Measurements from ENCODE around the gene MTO1.

The MTO1 gene

GRCh38 chr6:73506246-73506645 is 44.7 kb downstream of the MTO1 start:
- no peak for TF ChIP-seq CTCF (IDR thresholded peaks at IDR 0.05)

GRCh38 chr6:73508776-73509175 is 47.2 kb downstream of the MTO1 start:
- no peak for TF ChIP-seq CTCF (IDR thresholded peaks at IDR 0.05)

- TF ChIP-seq CTCF (IDR thresholded peaks at IDR 0.05), result no peak
These were observed 48.3 kb downstream of the MTO1 start for GRCh38 chr6:73509851-73510250.

- no peak for TF ChIP-seq CTCF (IDR thresholded peaks at IDR 0.05)
These were observed 50.3 kb downstream of the MTO1 start for GRCh38 chr6:73511796-73512195.

GRCh38 chr6:73513496-73513854 is 51.9 kb downstream of the MTO1 start:
- no peak for TF ChIP-seq CTCF (IDR thresholded peaks at IDR 0.05)

- TF ChIP-seq CTCF (IDR thresholded peaks at IDR 0.05), result no peak
These were observed 53.2 kb downstream of the MTO1 start for GRCh38 chr6:73514746-73515110.

- TF ChIP-seq CTCF (IDR thresholded peaks at IDR 0.05), result no peak
These were observed 53.7 kb downstream of the MTO1 start for GRCh38 chr6:73515204-73515655.

Measured in LNCAP (cell line).